GM04503 (cell line): ENCODE data around the gene CRCP.

Experiments
- DNase-seq: peaks from one replicate; pipeline ENCODE4 v3.0.0-alpha.2; 2012; ENCODE audit warnings: low read depth

The CRCP gene

GRCh38 chr7:66190504-66190857 lies 75.8 kb downstream of the CRCP start:
- DNase-seq: no peak

GRCh38 chr7:66193146-66193725 lies 78.6 kb downstream of the CRCP start:
- DNase-seq: no peak

DNA sequence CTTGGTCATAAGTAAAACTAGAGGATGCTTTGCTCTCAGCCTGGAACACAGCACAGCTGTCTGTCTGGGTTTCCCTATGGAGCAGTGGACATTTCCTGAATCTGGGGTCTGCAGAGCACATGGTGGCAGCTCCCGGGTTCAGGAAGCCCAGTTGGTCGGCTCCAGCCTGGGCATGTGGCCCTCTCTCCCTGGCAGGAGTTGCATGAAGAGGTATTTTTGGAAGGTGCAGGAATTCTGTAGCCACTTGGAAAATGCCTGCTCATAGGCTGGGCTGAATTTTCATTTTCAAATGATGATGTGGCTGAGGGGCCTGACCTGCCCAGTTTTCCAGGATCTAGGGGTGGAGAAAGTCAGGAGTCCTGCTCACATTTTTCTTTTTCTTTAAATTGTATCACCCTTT lies 83.8 kb downstream of the CRCP start:
- no peak for DNase-seq

GRCh38 chr7:66198956-66199355 lies 84.3 kb downstream of the CRCP start:
- DNase-seq: no peak

DNA sequence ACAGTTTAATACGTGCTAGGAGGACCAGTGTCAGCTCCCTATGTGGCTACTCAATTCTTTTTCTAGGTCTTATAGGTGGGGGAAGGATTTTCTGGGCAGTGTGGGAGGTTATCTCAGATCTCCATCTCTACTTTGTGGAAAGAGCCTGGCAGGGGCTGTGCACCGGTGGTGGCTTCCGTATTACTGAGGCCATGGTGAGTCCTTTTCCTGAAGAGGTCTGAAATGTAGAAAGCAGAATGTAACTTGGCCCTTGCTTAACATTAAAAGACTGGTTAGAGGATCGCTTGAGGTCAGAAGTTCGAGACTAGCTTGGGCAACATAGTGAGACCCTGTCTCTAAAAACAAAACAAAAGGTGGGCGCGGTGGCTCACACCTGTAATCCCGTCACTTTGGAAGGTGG lies 87.8 kb downstream of the CRCP start:
- DNase-seq: no peak
